IPS-18c (cell line): ENCODE data around the gene WTAP.

ENCODE experiments used
- H3K4me3 ChIP-seq: 2 replicates; pipeline ENCODE4 v1.7.0; 2013; ENCODE audit warnings: low read depth, mild to moderate bottlenecking, low read length, moderate library complexity; ENCODE audit not compliant: insufficient read depth
- H3K9me3 ChIP-seq: one replicate; pipeline ENCODE4 v1.6.1; 2013; ENCODE audit warnings: mild to moderate bottlenecking, low read length, moderate library complexity; ENCODE audit not compliant: control insufficient read depth, insufficient read depth

WTAP gene

DNA sequence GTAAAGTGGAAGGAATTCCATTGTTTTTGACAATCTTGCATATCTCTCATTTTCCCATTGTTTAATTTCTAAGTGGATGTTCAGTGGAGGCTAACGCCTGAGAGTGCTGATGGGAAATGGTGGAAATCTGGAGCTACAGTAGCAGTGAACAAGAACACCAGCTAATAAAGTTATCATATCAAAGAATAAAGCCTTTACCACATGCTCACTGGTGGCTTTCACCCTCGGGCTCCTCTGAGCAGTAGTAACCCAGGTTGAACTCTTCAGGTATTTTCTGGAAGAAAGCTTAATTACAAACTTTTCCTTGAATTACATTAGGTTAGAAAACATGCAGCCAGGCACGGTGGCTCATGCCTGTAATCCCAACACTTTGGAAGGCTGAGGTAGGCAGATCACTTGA lies 24.1 kb downstream of the WTAP start:
- Histone ChIP-seq H3K9me3 (no peaks in the 10 kb centered on the region), H3K4me3 (no peak overlapping the region)

DNA sequence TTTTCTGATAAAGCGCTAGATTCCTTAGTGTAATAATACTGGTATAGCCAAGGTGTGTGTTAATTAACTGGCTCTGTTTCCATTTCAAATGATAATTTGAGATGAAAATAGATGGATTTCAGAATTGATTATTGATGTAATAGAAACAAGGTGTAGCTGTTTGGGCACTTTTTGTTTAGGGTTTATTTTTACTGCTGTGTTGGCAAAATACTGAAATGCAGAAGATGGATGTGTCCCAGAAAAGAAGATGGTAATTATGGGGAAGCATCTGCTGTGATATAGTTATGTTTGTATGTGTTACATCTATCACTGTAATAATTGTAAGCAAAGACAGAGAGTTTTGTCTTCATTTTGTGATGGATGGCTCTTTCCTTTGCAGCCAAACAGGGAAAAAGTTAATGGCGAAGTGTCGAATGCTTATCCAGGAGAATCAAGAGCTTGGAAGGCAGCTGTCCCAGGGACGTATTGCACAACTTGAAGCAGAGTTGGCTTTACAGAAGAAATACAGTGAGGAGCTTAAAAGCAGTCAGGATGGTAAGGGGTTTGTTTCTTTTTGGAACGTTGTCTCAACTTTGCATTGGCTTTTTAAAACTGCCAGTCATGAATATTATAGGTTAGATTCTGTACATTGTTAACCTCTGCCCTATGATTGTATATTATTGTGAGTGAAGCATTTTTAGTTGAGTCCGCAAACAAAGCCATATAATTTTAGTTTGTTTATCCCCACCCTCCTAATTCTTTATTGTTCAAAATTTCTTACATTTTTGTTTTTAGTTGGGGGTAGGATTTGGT lies 26.0 kb downstream of the WTAP start:
- H3K9me3 ChIP-seq: no peaks in the 10 kb centered on the region
- H3K4me3 ChIP-seq: no peak overlapping the region

DNA sequence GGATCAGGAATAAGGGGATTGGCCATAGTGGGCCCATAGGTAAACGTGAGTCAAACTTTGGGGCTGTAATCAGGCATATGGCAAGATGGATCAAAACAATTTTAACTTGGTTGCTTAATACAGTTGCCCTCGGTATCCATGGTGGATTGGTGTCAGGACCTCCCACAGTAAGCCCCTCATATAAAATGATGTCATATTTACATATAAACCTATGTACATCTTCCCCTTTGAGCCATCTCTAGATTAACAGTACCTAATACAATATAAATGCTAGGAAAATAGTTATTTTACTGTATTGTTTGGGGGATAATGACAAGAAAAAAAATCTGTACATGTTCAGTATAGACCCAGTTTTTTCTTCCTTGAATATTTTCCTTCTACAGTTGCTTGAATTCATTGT lies 27.1 kb downstream of the WTAP start:
- Histone ChIP-seq H3K4me3 (no peak overlapping the region), H3K9me3 (no peaks in the 10 kb centered on the region)

DNA sequence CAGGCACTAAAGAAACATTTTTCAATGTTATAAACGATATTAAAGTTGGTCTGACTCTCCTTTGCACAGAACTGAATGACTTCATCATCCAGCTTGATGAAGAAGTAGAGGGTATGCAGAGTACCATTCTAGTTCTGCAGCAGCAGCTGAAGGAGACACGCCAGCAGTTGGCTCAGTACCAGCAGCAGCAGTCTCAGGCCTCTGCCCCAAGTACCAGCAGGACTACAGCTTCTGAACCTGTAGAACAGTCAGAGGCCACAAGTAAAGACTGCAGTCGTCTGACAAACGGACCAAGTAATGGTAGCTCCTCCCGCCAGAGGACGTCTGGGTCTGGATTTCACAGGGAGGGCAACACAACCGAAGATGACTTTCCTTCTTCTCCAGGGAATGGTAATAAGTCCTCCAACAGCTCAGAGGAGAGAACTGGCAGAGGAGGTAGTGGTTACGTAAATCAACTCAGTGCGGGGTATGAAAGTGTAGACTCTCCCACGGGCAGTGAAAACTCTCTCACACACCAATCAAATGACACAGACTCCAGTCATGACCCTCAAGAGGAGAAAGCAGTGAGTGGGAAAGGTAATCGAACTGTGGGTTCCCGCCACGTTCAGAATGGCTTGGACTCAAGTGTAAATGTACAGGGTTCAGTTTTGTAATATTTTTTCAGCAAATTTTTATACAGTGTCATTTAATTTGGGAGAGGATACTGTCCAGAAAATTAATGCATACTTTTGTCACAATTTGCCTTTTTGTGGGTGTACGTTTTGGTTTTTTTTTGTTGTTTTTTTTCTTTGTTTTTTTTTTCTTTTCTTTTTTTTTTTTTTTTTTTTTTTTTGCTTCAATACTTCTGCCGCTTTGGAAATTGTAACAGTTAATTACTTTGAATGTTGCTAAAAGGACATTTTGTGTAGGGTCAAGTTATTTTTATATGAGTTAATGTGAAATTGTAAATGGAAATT lies 27.9 kb downstream of the WTAP start:
- Histone ChIP-seq H3K4me3 (no peak overlapping the region), H3K9me3 (no peaks in the 10 kb centered on the region)

DNA sequence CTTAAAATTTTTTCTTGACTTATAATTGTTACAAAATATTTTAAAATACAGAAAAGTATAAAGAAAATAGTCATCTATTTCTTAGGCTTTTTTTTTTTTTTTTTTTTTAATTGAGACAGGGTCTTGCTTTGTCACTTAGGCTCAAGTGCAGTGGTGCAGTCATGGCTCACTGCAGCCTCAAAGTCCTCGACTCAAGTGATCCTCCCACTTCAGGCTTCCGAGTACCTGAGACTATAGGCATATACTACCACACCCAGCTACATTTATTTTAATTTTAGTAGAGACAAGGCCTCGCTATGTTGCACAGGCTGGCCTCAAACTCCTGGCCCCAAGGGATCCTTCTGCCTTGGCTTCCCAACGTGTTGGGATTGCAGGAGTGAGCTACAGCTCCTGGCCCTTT lies 29.2 kb downstream of the WTAP start:
- H3K9me3 ChIP-seq: no peaks in the 10 kb centered on the region
- no peak overlapping the region for H3K4me3 ChIP-seq

DNA sequence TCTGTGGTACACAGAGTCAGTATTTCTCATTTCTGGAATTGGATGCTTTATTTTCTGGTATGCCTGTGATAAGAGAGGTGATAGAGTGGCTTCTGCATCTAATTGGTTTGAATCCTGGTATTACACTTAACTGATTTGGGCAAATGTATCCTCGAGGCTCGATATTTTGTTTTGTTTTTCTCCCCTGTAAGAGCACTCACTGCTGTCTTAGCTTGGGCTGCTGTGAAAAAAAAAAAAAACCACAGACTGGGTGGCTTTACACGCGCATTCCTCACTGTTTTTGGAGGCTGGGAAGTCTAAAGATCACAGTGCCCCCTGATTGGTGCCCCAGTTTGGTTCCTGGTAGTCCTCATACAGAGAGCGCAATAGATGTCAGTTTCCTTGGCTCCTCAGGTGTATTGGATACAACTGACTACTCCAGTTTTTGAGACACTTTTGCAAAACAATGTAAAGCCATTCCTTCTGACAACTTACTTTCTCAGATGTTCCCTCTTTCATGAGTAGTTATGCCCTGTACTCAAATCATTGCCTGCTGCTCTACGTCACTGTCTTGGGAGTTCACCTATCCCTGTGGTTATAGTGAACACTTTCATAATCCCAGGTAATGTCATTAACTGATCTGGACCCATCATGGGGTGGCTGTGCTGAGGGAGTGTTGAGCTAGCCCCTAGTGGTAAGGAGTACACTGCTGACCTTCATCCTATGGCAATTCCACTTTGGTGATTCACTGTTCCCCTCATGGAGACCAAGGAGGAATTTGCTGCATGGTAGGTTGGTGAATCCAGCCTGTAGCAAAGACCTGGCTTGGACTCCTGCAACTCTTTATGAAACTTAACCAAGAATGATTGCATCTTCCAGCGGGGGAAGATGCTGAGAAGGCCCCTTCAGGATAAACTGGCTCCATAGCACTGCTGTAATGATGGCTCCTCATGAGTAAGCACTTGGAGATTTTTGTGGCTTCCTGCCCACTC lies 31.0 kb downstream of the WTAP start:
- no peaks in the 10 kb centered on the region for H3K9me3 ChIP-seq
- H3K4me3 ChIP-seq: no peak overlapping the region

DNA sequence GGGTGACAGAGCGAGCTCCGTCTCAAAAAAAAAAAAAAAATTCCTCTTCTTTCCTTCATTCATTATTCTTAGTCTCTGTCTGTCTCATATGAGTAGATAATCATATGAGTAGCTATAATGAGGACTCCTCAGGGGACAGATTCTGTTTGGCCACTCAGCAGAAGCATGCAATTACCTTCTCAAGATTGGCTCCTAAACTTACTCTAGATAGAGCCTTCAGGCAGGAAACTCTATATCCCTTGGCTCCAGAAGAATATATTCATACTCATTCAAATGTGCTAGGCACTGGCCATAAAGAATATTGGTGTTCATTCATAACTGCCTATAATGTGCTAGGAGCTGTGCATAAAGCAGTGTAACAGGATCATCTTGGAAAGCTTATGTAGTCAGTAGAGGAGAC lies 32.3 kb downstream of the WTAP start:
- no peak overlapping the region for H3K4me3 ChIP-seq
- H3K9me3 ChIP-seq: no peaks in the 10 kb centered on the region

DNA sequence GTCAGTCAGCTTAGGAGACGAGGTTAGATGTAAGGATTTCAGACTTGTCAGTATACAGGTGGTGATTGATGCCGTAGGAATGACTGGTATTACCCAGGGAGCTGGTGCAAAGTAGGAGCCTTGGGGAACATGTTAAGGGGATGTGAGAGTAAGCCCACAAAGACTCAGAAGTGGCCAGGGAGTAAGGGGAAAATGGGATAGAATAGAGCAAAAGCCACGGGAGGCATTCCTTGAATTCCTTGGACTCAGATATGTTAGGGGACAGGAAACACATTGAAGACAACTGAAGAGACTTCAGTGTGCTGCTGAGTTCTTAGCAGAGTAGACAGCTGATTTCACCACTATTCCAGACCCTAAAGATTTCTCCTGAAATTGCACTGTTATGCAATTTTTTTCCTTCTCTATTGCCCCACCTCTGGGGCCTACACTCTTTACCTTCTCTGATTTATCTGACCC lies 33.3 kb downstream of the WTAP start:
- Histone ChIP-seq H3K9me3 (no peaks in the 10 kb centered on the region), H3K4me3 (peak overlapping the region; percentile 71)

DNA sequence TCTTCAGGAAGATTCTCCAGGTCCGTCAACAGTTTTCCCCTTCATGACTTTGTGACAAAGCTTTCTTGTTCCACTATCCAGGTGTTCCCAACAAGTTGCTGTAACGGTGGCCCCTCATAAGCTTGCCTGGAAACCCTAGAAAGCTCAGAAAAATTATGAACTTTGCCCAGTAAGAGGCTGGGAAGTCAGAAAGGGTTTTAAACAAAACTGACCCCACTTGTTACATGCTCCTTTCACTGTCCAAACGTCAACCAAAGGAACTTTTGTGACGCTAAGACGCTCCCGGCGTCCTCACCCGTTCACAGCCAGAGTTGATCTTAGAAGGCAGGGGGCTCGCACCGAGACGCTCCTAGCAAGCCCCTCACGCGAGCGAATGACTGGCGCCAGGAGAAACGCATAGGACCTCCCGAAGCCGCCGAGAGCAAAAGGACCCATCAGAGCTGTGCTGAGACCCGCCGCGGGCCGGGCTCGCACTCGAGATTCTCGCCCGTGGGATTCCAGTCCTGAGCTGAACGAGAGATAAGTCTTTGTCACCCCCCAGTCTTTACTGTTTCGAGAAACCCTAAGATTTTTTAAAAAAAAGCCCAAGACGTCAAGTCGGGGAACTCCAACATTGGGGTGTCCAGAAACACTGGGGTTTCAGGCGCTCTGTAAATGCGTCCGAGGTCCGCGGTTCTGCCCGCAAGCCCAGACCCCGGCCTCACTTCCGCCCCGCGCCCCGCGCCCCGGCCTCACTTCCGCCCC lies 34.0 kb downstream of the WTAP start:
- no peaks in the 10 kb centered on the region for H3K9me3 ChIP-seq
- H3K4me3 ChIP-seq: peak overlapping the region; percentile 71

DNA sequence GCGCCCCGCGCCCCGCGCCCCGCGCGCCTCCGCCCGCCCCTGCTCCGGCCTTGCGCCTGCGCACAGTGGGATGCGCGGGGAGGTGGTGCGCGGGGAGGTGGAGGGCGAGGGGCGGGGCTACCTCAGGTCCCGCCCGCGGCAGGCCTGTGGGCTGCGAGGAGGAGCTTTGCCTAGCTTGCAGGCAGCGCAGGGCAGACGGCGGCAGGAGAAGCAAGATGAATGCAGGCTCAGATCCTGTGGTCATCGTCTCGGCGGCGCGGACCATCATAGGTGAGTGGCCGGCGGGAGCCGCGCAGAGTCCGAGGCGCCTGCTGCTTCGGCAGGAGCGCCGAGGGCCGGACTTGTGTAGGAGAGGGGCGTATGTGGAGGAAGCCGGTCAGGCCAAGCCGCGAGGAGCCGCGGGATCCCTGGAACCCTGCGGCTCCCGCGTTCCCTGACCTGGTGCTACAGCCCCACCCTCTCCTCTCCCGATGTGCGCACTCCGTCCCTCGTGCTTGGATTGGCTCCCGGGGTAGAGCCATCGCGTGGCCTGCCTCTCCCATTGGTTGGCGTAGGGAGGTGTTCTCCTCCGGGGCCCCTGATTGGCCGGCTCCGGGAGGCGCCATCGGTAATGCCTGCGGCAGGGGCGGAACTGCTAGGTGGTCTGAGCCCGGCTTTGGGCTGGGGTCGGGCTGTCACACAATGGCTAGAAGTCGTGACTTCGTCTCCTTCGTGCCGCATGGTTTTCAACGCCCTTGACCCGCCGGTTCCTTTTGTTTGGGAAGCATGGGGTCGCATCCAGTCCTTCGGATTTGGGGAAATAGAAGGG lies 34.8 kb downstream of the WTAP start, which contains the start of gene ACAT2:
TSS of gene ACAT2 (plus strand) at position 173 of the 808 bp plus-strand sequence. CDS start at position 216, 43 bp downstream.
- peak within 1 kb of the TSS; percentile 96 for H3K4me3 ChIP-seq
- no peaks in the 10 kb centered on the region for H3K9me3 ChIP-seq

DNA sequence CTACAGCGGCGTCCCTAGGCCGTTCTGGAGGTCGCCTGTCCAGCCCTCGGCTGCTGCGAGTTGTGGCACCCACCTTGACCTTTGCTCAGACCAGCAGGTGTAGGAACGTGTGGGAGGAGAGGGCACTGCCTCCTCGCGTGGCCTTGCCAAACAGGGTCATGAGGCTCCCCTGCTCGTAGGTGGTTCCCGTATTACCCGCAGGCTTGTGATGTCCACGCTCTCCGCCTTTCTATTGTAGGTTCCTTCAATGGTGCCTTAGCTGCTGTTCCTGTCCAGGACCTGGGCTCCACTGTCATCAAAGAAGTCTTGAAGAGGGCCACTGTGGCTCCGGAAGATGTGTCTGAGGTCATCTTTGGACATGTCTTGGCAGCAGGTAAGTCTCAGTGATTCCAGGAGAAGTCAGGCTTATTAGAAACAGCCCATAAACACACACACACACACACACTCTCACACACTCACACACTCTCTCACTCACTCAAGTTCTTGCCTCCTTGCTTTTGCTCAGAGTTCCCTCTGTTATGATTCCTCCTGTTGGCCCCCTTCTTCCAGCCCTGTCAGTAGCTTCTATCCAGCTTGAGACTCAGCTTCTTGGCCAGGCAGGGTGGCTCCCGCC lies 35.5 kb downstream of the WTAP start:
- H3K4me3 ChIP-seq: peak overlapping the region; percentile 96
- no peaks in the 10 kb centered on the region for H3K9me3 ChIP-seq

DNA sequence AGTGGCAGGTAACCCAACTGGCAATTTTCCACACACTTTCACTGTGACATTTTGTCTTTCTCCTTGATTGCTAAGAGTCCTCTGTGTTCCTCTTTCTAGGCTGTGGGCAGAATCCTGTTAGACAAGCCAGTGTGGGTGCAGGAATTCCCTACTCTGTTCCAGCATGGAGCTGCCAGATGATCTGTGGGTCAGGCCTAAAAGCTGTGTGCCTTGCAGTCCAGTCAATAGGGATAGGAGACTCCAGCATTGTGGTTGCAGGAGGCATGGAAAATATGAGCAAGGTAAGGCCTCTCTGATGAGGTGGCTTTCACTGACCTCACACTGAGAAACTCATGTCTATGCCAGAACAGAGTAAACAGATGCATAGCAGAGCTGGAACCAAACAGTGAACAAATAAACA lies 39.6 kb downstream of the WTAP start:
- no peaks in the 10 kb centered on the region for H3K9me3 ChIP-seq
- no peak overlapping the region for H3K4me3 ChIP-seq

DNA sequence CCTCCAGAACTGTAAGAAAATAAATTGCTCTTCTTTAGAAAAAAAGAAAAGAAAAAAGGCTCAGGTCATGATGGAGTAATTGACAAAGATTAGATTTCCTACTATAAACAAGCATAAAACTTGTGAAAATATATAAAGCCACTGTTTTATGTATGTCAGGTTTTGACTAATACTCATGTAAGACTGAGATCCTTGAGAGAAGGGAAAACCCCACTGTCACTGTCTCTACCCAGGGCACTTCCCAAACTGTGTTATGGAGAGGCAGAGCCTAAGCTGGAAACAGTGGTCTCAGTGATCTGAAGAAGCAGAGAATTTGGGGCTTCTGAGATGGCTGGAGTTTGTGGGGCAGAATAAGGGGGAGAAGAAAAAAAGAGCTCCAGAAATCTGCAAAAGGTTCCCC lies 42.2 kb downstream of the WTAP start:
- Histone ChIP-seq H3K9me3 (no peaks in the 10 kb centered on the region), H3K4me3 (no peak overlapping the region)

DNA sequence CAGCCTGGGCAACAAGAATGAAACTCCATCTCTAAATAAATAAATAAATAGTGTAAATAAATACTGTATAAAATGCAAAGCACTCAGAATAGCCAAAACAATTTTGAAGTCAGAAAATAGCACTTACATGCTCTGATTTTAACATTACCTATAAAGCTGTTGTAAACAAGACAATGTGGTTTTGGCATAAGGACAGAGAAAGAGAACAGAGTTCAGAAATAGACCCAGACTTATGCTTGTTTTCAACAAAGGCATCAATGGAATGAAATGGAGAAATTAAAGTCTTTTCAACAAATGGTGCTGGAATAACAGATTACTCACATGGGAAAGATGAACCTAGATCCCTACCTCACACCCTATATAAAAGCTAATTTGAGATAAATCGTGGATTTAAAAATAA lies 44.9 kb downstream of the WTAP start:
- H3K9me3 ChIP-seq: no peaks in the 10 kb centered on the region
- H3K4me3 ChIP-seq: no peak overlapping the region

DNA sequence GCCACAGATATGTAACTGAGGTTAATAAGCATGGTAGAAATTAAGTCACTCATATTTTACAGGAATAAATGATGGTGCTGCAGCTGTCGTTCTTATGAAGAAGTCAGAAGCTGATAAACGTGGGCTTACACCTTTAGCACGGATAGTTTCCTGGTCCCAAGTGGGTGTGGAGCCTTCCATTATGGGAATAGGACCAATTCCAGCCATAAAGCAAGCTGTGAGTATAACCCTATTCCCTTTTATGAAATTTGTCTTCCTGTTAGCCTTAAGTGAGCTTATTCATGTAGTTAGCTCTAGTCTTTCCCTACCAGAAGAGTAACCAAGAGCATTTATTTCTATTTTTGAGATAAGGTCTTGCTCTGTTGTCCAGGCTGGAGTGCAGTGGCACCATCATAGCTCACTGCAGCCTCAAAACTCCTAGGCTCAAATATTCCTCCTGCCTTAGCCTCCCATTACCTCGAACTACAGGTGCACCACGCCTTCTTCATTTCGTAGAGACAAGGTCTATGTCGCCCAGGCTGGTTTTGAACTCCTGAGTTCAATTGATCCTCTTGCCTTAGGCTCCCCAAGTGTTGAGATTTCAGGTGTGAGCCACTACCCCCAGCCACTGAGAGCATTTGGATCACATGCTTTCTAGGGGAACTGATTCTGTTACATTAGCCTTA lies 50.1 kb downstream of the WTAP start:
- H3K4me3 ChIP-seq: no peak overlapping the region
- H3K9me3 ChIP-seq: no peaks in the 10 kb centered on the region
